A673 (cell line): Measurements from ENCODE around the gene ACTL10.

Experiments used
- EZH2 ChIP-seq: fragments of 200-600 bp; sonication (generic); IDR thresholded peaks from 2 replicates; pipeline ENCODE4 v1.6.1; 2017; ENCODE audit warnings: borderline replicate concordance, low read depth, mild to moderate bottlenecking, mixed read lengths, antibody characterized with exemption, low read length; ENCODE audit not compliant: poor library complexity, severe bottlenecking
- TF ChIP-seq, protein P1 (sequence below): fragments of 300-800, 200-600 bp; sonication (generic); conservative IDR thresholded peaks from 2 replicates; pipeline ENCODE4 v1.5.1; 2017; ENCODE audit warnings: low read depth, mild to moderate bottlenecking, antibody characterized with exemption, low read length, moderate library complexity, mixed read lengths

DNA sequence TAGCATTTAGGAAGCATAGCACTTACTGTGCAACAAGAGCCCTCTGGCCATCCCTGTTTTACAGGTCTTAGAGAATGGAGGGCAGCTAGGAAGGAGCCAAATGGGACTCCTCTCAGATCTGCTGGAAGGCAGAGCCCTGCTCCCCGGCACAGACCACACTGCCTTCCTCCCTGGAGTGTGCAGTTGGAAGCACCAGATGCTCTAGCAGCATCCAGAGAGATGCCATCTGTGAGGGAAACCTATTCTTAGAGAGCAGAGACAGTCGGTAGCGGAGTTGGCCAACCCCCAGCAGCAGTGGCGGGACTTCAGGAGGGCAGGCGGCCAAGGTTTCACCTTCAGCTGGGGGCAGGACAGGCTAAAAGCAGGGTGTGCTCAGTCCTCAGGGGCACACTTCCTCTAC lies 36.1 kb downstream of the ACTL10 start:
- no peak for TF ChIP-seq EZH2
- TF ChIP-seq, protein P1, sequence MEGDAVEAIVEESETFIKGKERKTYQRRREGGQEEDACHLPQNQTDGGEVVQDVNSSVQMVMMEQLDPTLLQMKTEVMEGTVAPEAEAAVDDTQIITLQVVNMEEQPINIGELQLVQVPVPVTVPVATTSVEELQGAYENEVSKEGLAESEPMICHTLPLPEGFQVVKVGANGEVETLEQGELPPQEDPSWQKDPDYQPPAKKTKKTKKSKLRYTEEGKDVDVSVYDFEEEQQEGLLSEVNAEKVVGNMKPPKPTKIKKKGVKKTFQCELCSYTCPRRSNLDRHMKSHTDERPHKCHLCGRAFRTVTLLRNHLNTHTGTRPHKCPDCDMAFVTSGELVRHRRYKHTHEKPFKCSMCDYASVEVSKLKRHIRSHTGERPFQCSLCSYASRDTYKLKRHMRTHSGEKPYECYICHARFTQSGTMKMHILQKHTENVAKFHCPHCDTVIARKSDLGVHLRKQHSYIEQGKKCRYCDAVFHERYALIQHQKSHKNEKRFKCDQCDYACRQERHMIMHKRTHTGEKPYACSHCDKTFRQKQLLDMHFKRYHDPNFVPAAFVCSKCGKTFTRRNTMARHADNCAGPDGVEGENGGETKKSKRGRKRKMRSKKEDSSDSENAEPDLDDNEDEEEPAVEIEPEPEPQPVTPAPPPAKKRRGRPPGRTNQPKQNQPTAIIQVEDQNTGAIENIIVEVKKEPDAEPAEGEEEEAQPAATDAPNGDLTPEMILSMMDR, result no peak
